HepG2 (cell line): ENCODE measurements around the gene PLXDC2. TPM values are rescaled to one million over a fixed set of nuclear protein-coding genes. Genes with fewer than 3 reads are reported as not detected.

Experiments
- ATAC-seq: fragments of 200-7000 bp; cut with Tn5 transposase; 3 replicates; pipeline ENCODE4 v1.9.1; 2020; ENCODE audit warnings: mild to moderate bottlenecking, moderate library complexity
- BruUV-seq: library from RNA; stranded (reverse); fragments of 400-500 nt; replicated peaks from 2 replicates; lab custom pipeline; 2021; lab: Mats Ljungman, UMichigan
- CTCF ChIA-PET: fragments of 300-600 bp; formaldehyde crosslinking; extraction: SDS; loops from one replicate; lab custom pipeline; 2021; ENCODE audit warnings: low total read pairs, inconsistent platforms, low intra/inter-chr PET ratio; lab: Yijun Ruan, JAX
- POLR2A ChIA-PET: fragments of 350-600 bp; sonication (Branson Sonifier 250); formaldehyde crosslinking; loops from one replicate; lab custom pipeline; 2020; ENCODE audit warnings: antibody characterized with exemption, inconsistent platforms; lab: Yijun Ruan, JAX
- DNase-seq: peaks from one replicate; pipeline ENCODE4 v3.0.0-alpha.2; 2015; ENCODE audit warnings: low spot score
- FAIRE-seq: peaks from 3 replicates; lab custom pipeline; 2011; peaks lifted over from hg19 to GRCh38; lab: Jason Lieb, UNC
- H2AFZ ChIP-seq: one replicate; pipeline ENCODE4 v1.6.1; 2011; ENCODE audit warnings: low read length, inconsistent platforms
- H3K27ac ChIP-seq: fragments of 300-600 bp; 3 replicates; pipeline ENCODE4 v1.8.0; 2011; ENCODE audit warnings: mixed run types, mild to moderate bottlenecking, mixed read lengths, low read length, inconsistent platforms; ENCODE audit not compliant: insufficient read depth; ENCODE audit errors: extremely low read length
- H3K27me3 ChIP-seq, 2 experiments: fragments of 200-600 bp in 1 of 2; 2 replicates in 1 of 2; 3 replicates in 1 of 2; pipeline versions ENCODE4 v1.6.0 to v1.8.0; 2011; ENCODE audit warnings: low read length in 2 of 2, mild to moderate bottlenecking in 2 of 2, moderate library complexity in 2 of 2, inconsistent platforms in 1 of 2; ENCODE audit not compliant: insufficient read depth in 2 of 2, control insufficient read depth in 1 of 2
- H3K36me3 ChIP-seq, 2 experiments: fragments of 200-600 bp in 1 of 2; replicated peaks in 1 of 2; 2 replicates in 1 of 2; 3 replicates in 1 of 2; pipeline versions ENCODE4 v1.5.1 to v1.8.0; 2011; ENCODE audit warnings: low read length in 2 of 2, inconsistent platforms in 1 of 2; ENCODE audit not compliant: insufficient read depth in 2 of 2, control insufficient read depth in 1 of 2
- H3K4me1 ChIP-seq: 2 replicates; pipeline ENCODE4 v1.5.1; 2012; ENCODE audit warnings: low read length, inconsistent platforms; ENCODE audit not compliant: insufficient read depth
- H3K4me2 ChIP-seq: 2 replicates; pipeline ENCODE4 v1.6.0; 2011; ENCODE audit warnings: low read depth, low read length, inconsistent platforms
- H3K4me3 ChIP-seq, 3 experiments: fragments of 200-600 bp in 1 of 3; sonication (generic), shearing (Covaris generic) in 1 of 3; replicated peaks in 1 of 3; 2 replicates each; pipeline ENCODE4 v1.5.1; 2011 to 2016; ENCODE audit warnings: low read length in 3 of 3, inconsistent platforms in 2 of 3, low read depth in 2 of 3, mild to moderate bottlenecking in 2 of 3, control low read depth in 1 of 3, mixed read lengths in 1 of 3; ENCODE audit not compliant: insufficient read depth in 1 of 3
- H3K79me2 ChIP-seq: one replicate; pipeline ENCODE4 v1.6.1; 2011; ENCODE audit warnings: low read length, inconsistent platforms; ENCODE audit not compliant: insufficient read depth
- H3K9ac ChIP-seq: 2 replicates; pipeline ENCODE4 v1.6.0; 2011; ENCODE audit warnings: mild to moderate bottlenecking, low read depth, low read length, inconsistent platforms; ENCODE audit not compliant: insufficient read depth
- H3K9me3 ChIP-seq: 2 replicates; pipeline ENCODE4 v1.5.1; 2012; ENCODE audit warnings: mild to moderate bottlenecking, low read length
- H4K20me1 ChIP-seq: 2 replicates; pipeline ENCODE4 v1.6.0; 2011; ENCODE audit warnings: inconsistent platforms, mild to moderate bottlenecking, low read length, moderate library complexity; ENCODE audit not compliant: insufficient read depth
- POLR2AphosphoS2 ChIP-seq: IDR thresholded peaks from 2 replicates; pipeline ENCODE4 v1.6.1; 2011; ENCODE audit warnings: low read depth, low read length, improper control_type of control experiment
- RAD21 ChIP-seq: fragments of 450-650 bp; formaldehyde crosslinking; IDR thresholded peaks from 2 replicates; pipeline ENCODE4 v1.5.0; 2020; ENCODE audit warnings: mild to moderate bottlenecking
- ZNF367 ChIP-seq: sonication (generic); formaldehyde crosslinking; IDR thresholded peaks from 2 replicates; pipeline ENCODE4 v1.4.0; 2020; ENCODE audit warnings: missing genetic modification reagents, borderline replicate concordance
- ZNF577 ChIP-seq: sonication (generic); formaldehyde crosslinking; IDR thresholded peaks from 2 replicates; pipeline ENCODE4 v1.4.0; 2020; ENCODE audit warnings: mild to moderate bottlenecking, low read depth, missing genetic modification reagents, borderline replicate concordance
- WGBS: methylation state at CpG from one replicate; pipeline ENCODE4 v1.1.6; 2017; ENCODE audit warnings: low lambda C conversion rate; 5-methylcytosine and 5-hydroxymethylcytosine counted together
- in situ Hi-C: cut with HindIII; loops from 2 replicates; pipeline ENCODE4 v1.10.0; 2017; ENCODE audit warnings: low pct_unique_long_range_greater_than_20kb; ENCODE audit not compliant: extremely low pct_ligation_motif_present
- intact Hi-C: fragments of 100-400 bp; cut with micrococcal nuclease; formaldehyde crosslinking; loops from one replicate; pipeline ENCODE4 v1.10.0; 2022; ENCODE audit not compliant: unreplicated experiment
- polyA plus RNA-seq, 8 experiments: library from polyadenylated mRNA; depleted of rRNA in 3 of 8; stranded (reverse) in 7 of 8; unstranded in 1 of 8; fragments of >200 nt; fragmentation: Illumina TruSeq in 4 of 8; extraction: Trizol in 4 of 8; gene quantifications; 2 replicates each; pipeline versions ENCODE4 v1.2.1 to v1.2.3, GENCODE V29; 2011 to 2016; ENCODE audit warnings: low read depth in 4 of 8, missing spikeins in 1 of 8, mixed read lengths in 1 of 8; ENCODE audit not compliant: insufficient read depth in 1 of 8
- total RNA-seq, 5 experiments: library from RNA; depleted of rRNA; stranded (reverse); fragments of >200 nt; fragmentation: Illumina TruSeq; extraction: Trizol; gene quantifications; 2 replicates each; pipeline ENCODE4 v1.2.3, GENCODE V29; 2016; ENCODE audit warnings: low read depth in 1 of 5
- TF ChIP-seq, protein P1 (sequence below): sonication (generic); formaldehyde crosslinking; IDR thresholded peaks from 2 replicates; pipeline ENCODE4 v1.4.0; 2020; ENCODE audit warnings: missing genetic modification reagents

The PLXDC2 gene
- total and polyA plus RNA-seq, 2 of the 13 experiments (the other 11 are each of a cell fraction or from before 2014, with no cell fraction given): 2.1 to 2.4 TPM

DNA sequence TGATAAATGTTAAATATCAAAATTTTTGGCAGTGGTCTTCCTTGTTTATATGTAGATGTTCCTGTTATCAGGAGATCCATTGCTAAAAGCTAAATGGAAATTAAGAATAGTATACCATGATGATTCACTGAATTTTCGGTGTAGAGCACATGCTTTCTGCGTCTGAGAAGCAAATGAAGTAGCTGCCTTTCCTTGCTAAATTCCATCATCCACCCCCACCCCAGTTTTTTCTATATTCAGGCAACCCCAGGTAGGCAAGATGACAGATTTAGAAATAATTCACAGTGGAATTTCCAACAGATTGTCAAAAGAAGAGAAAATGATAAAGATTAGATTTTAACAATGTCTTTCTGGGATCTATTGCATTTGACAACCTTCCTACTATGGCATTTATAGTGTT lies 231.9 kb downstream of the PLXDC2 start (continued):
- TF ChIP-seq RAD21: no peak
- TF ChIP-seq, protein P1, sequence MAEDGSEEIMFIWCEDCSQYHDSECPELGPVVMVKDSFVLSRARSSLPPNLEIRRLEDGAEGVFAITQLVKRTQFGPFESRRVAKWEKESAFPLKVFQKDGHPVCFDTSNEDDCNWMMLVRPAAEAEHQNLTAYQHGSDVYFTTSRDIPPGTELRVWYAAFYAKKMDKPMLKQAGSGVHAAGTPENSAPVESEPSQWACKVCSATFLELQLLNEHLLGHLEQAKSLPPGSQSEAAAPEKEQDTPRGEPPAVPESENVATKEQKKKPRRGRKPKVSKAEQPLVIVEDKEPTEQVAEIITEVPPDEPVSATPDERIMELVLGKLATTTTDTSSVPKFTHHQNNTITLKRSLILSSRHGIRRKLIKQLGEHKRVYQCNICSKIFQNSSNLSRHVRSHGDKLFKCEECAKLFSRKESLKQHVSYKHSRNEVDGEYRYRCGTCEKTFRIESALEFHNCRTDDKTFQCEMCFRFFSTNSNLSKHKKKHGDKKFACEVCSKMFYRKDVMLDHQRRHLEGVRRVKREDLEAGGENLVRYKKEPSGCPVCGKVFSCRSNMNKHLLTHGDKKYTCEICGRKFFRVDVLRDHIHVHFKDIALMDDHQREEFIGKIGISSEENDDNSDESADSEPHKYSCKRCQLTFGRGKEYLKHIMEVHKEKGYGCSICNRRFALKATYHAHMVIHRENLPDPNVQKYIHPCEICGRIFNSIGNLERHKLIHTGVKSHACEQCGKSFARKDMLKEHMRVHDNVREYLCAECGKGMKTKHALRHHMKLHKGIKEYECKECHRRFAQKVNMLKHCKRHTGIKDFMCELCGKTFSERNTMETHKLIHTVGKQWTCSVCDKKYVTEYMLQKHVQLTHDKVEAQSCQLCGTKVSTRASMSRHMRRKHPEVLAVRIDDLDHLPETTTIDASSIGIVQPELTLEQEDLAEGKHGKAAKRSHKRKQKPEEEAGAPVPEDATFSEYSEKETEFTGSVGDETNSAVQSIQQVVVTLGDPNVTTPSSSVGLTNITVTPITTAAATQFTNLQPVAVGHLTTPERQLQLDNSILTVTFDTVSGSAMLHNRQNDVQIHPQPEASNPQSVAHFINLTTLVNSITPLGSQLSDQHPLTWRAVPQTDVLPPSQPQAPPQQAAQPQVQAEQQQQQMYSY: no peak

DNA sequence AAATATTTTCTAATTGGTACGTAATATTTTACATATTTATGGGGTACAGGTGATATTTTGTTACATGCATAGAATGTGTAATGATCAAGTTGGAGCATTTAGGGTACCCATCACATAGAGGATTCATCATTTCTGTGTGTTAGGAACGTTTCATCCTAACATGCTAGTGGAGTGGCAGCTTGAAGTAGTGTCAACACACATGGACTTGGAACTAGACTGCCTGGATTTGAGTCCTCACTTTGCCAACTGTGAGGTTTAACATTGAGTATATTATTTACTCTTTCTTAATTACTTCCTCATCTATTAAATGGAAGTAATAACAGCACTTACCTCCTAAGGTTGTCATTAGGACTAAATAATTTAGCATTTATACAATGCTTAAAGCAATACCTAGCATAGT lies 241.9 kb downstream of the PLXDC2 start:
- DNase-seq: no peak
- no TSS peak for BruUV-seq

More for the DNA sequence above, 241.9 kb downstream of the PLXDC2 start:
- Histone ChIP-seq H3K4me2 (no peak overlapping the region), H3K9ac (no peak overlapping the region), H3K9me3 (0 out of 2 replicates have a peak, but pooled peaks cover 3% of the 10 kb centered on the region), H3K4me1 (no peaks in the 10 kb centered on the region), H3K36me3 (no peaks in the 10 kb centered on the region), H3K27me3 (no peaks in the 10 kb centered on the region), H2AFZ (no peak overlapping the region)
- in situ Hi-C loops (no loop called here), intact Hi-C loops (no loop called here)
- ATAC-seq: no peak
- WGBS: 22% methylated on average over 2 of the region's 2 CpGs
- POLR2A ChIA-PET: no interaction called here
- TF ChIP-seq ZNF577 (CRISPR knock-in tag): no peak
- no peak for TF ChIP-seq POLR2AphosphoS2
- no peak for TF ChIP-seq ZNF367 (CRISPR knock-in tag)
- TF ChIP-seq, all 625 proteins: peak for 0
- no peak for FAIRE-seq
- H3K79me2 ChIP-seq: no peaks in the 10 kb centered on the region
- no peaks in the 10 kb centered on the region for H4K20me1 ChIP-seq
- H3K27ac ChIP-seq: no peak overlapping the region
- CTCF ChIA-PET: no interaction called here
- no peak overlapping the region for H3K4me3 ChIP-seq
